WTC11 (cell line): Measurements from ENCODE around the gene KIF5A. TPM values are rescaled to one million over a fixed set of nuclear protein-coding genes. Genes with fewer than 3 reads are reported as not detected.

Experiments
- ATAC-seq: fragments of 200-7000 bp; cut with Tn5 transposase; 2 replicates; pipeline ENCODE4 v1.10.0; 2021; ENCODE audit warnings: mild to moderate bottlenecking, moderate library complexity
- CTCF ChIA-PET: fragments of 300-600 bp; sonication (Branson Sonifier 250); formaldehyde crosslinking; loops from one replicate; lab custom pipeline; 2021; ENCODE audit warnings: antibody characterized with exemption; lab: Charles Lee
- POLR2A ChIA-PET: fragments of 350-600 bp; sonication (Branson Sonifier 250); formaldehyde crosslinking; loops from one replicate; lab custom pipeline; 2021; ENCODE audit warnings: antibody characterized with exemption; lab: Charles Lee
- DNase-seq: peaks from one replicate; pipeline ENCODE4 v3.0.0; 2021; ENCODE audit warnings: low spot score
- H3K27ac Mint-ChIP-seq: 2 replicates; pipeline ENCODE4 v1.8.0; 2021; ENCODE audit warnings: mixed read lengths
- H3K27me3 Mint-ChIP-seq: 2 replicates; pipeline ENCODE4 v1.8.0; 2021; ENCODE audit warnings: low read depth, mild to moderate bottlenecking, moderate library complexity, mixed read lengths
- H3K36me3 Mint-ChIP-seq: 2 replicates; pipeline ENCODE4 v1.8.0; 2021; ENCODE audit warnings: mixed read lengths
- H3K4me1 Mint-ChIP-seq: 2 replicates; pipeline ENCODE4 v1.8.0; 2022; ENCODE audit warnings: mixed read lengths
- H3K4me3 Mint-ChIP-seq: 2 replicates; pipeline ENCODE4 v1.8.0; 2021; ENCODE audit warnings: mild to moderate bottlenecking, moderate library complexity, mixed read lengths
- H3K9me3 Mint-ChIP-seq: 2 replicates; pipeline ENCODE4 v1.8.0; 2021; ENCODE audit warnings: mixed read lengths
- FOXK1 ChIP-seq: sonication (generic); formaldehyde crosslinking; IDR thresholded peaks from 2 replicates; pipeline ENCODE4 v1.8.0; 2022; ENCODE audit warnings: mild to moderate bottlenecking, moderate library complexity, missing genetic modification reagents
- KAT7 ChIP-seq: sonication (generic); formaldehyde crosslinking; IDR thresholded peaks from 2 replicates; pipeline ENCODE4 v1.8.1; 2023; ENCODE audit warnings: missing genetic modification reagents, mild to moderate bottlenecking, borderline replicate concordance
- SP1 ChIP-seq: sonication (generic); formaldehyde crosslinking; conservative IDR thresholded peaks from 2 replicates; pipeline ENCODE4 v1.8.1; 2022; ENCODE audit warnings: missing genetic modification reagents
- ZNF317 ChIP-seq: sonication (generic); formaldehyde crosslinking; IDR thresholded peaks from 2 replicates; pipeline ENCODE4 v1.8.1; 2023; ENCODE audit warnings: low read depth, mild to moderate bottlenecking, moderate library complexity, missing genetic modification reagents, borderline replicate concordance
- total RNA-seq: library from RNA; stranded (reverse); gene quantifications from 3 replicates; pipeline ENCODE4 v1.2.3, GENCODE V29; 2021
- TF ChIP-seq, protein P1 (sequence below): sonication (generic); formaldehyde crosslinking; IDR thresholded peaks from 2 replicates; pipeline ENCODE4 v1.8.0; 2023; ENCODE audit warnings: mild to moderate bottlenecking, missing genetic modification reagents
- TF ChIP-seq, protein P2 (sequence below): sonication (generic); formaldehyde crosslinking; IDR thresholded peaks from 2 replicates; pipeline ENCODE4 v1.8.0; 2022; ENCODE audit warnings: mild to moderate bottlenecking, missing genetic modification reagents
- TF ChIP-seq, protein P3 (sequence below): sonication (generic); formaldehyde crosslinking; IDR thresholded peaks from 2 replicates; pipeline ENCODE4 v1.8.0; 2022; ENCODE audit warnings: missing genetic modification reagents

KIF5A gene
- total RNA-seq, 1 experiment from 2014 or later, result 16.1 TPM

DNA sequence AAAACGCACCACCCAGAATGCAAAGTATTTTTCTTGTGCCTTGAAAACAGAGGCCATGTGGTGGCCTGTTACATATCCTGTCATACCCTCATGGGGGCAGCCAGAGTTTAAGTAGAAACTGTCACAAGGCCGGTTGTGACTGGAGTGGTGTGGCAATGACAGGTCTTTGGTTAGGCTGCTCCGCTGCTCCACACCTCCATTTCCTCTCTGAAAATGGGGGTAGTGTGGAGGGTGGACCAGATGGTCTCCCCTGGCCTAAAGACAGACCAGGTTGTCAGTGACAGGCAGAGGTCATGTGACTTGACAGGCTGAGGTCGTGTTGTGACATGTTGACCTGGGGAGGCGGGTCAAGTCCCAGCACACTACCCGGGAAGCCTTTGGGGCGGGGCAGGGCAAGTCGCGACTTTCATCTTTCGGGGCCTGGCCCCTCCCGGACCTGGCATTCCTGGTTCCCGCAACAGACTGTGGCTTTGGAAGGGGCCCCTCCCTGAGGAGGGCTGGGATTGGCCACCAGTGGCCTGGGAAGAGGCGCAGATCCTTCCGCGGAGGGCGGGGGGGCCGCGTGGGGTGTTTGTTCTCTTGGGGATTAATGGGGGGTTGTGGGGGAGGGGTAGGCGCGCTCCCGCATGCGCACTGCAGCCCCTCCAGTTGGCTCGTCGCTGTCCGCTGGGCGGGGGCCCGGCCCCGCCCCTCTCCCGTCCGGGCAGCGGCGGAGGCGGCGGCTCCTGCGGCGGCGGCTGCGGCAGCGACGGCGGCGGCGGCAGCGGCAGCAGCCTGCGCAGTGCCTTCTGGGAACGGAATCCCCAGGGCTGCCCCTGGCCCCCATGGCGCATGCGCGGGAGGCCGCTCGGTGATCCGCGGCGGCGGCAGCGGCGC lies 27.6 kb upstream of the KIF5A start, which contains the start of gene MBD6 (continued):
- TF ChIP-seq, protein P1, sequence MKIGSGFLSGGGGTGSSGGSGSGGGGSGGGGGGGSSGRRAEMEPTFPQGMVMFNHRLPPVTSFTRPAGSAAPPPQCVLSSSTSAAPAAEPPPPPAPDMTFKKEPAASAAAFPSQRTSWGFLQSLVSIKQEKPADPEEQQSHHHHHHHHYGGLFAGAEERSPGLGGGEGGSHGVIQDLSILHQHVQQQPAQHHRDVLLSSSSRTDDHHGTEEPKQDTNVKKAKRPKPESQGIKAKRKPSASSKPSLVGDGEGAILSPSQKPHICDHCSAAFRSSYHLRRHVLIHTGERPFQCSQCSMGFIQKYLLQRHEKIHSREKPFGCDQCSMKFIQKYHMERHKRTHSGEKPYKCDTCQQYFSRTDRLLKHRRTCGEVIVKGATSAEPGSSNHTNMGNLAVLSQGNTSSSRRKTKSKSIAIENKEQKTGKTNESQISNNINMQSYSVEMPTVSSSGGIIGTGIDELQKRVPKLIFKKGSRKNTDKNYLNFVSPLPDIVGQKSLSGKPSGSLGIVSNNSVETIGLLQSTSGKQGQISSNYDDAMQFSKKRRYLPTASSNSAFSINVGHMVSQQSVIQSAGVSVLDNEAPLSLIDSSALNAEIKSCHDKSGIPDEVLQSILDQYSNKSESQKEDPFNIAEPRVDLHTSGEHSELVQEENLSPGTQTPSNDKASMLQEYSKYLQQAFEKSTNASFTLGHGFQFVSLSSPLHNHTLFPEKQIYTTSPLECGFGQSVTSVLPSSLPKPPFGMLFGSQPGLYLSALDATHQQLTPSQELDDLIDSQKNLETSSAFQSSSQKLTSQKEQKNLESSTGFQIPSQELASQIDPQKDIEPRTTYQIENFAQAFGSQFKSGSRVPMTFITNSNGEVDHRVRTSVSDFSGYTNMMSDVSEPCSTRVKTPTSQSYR (CRISPR knock-in tag), result peak; percentile 28; the same call in 1 of the 2 replicates
- TF ChIP-seq, protein P2, sequence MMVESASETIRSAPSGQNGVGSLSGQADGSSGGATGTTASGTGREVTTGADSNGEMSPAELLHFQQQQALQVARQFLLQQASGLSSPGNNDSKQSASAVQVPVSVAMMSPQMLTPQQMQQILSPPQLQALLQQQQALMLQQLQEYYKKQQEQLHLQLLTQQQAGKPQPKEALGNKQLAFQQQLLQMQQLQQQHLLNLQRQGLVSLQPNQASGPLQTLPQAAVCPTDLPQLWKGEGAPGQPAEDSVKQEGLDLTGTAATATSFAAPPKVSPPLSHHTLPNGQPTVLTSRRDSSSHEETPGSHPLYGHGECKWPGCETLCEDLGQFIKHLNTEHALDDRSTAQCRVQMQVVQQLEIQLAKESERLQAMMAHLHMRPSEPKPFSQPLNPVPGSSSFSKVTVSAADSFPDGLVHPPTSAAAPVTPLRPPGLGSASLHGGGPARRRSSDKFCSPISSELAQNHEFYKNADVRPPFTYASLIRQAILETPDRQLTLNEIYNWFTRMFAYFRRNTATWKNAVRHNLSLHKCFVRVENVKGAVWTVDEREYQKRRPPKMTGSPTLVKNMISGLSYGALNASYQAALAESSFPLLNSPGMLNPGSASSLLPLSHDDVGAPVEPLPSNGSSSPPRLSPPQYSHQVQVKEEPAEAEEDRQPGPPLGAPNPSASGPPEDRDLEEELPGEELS (CRISPR knock-in tag), result peak; percentile 70
- TF ChIP-seq FOXK1 (CRISPR knock-in tag), result peak; percentile 98
- TF ChIP-seq ZNF317 (CRISPR knock-in tag), result no peak
- TF ChIP-seq SP1 (CRISPR knock-in tag), result peak; percentile 33; the same call in 1 of the 2 replicates
- TF ChIP-seq, all 79 proteins: peak for 10

DNA sequence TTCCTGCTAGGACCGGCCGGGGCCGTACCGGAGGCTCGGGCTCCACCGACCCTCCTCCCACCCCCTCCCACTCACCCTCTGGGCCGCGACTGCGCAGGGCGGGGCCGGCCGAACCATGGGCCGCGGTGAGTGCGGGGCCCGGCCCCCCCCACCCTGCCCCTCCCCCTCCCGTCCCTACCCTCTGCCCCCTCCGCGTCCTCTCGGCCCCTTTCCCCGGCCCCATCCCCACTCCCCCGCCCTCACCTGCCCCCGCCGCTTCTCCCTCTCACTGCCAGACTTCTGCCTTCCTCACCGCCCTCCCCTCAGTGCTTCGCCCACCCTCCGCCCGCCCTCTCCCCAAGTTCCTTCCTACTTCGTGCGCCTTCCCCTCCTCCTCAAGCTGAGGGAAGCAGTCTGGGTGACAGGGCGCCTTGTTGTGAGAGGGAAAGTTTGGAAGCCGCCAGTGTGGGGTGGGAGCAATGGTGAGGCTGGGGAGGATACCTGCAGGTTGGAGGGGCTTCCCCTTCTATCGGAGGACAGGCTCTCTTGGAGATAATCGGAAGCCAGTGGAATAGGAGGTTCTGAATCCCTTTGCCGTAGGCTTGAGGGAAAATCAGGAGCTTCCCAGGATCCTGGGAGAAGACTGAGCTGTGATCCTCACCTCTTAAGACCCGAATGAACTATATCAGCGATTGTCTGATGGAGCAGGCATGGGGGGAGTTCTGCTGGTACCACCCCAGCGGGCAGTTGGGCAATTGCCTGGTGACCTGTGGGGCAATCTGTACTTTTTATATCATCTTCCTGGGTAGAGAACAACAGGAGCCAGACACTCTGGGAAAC lies 26.7 kb upstream of the KIF5A start:
- H3K27ac Mint-ChIP-seq, result peak overlapping the region; percentile 93
- ATAC-seq, result peak; percentile 0; the same call in 1 of the 2 replicates
- CTCF ChIA-PET, result interaction anchor here (0.9 to 2.3 kb wide), 4 partner anchors 60 to 213 kb away, joined by 3 to 8 read pairs (median 4); partner anchors contain the start of gene GLI1

More for the DNA sequence above, 26.7 kb upstream of the KIF5A start:
- Mint-ChIP-seq H3K4me1 (peaks cover 42% of the 10 kb centered on the region), H3K9me3 (no peaks in the 10 kb centered on the region), H3K36me3 (peaks cover 10% of the 10 kb centered on the region), H3K4me3 (peak overlapping the region; percentile 90), H3K27me3 (peaks cover 3% of the 10 kb centered on the region; the same call in 1 of the 2 replicates)
- DNase-seq, result peak; percentile 72
- POLR2A ChIA-PET, result interaction anchor here (1.0 kb wide), 1 partner anchor 91 kb away, joined by 3 read pairs; no protein-coding TSS in a partner anchor
- TF ChIP-seq, protein P1 (CRISPR knock-in tag), result no peak
- TF ChIP-seq, protein P3, sequence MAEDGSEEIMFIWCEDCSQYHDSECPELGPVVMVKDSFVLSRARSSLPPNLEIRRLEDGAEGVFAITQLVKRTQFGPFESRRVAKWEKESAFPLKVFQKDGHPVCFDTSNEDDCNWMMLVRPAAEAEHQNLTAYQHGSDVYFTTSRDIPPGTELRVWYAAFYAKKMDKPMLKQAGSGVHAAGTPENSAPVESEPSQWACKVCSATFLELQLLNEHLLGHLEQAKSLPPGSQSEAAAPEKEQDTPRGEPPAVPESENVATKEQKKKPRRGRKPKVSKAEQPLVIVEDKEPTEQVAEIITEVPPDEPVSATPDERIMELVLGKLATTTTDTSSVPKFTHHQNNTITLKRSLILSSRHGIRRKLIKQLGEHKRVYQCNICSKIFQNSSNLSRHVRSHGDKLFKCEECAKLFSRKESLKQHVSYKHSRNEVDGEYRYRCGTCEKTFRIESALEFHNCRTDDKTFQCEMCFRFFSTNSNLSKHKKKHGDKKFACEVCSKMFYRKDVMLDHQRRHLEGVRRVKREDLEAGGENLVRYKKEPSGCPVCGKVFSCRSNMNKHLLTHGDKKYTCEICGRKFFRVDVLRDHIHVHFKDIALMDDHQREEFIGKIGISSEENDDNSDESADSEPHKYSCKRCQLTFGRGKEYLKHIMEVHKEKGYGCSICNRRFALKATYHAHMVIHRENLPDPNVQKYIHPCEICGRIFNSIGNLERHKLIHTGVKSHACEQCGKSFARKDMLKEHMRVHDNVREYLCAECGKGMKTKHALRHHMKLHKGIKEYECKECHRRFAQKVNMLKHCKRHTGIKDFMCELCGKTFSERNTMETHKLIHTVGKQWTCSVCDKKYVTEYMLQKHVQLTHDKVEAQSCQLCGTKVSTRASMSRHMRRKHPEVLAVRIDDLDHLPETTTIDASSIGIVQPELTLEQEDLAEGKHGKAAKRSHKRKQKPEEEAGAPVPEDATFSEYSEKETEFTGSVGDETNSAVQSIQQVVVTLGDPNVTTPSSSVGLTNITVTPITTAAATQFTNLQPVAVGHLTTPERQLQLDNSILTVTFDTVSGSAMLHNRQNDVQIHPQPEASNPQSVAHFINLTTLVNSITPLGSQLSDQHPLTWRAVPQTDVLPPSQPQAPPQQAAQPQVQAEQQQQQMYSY (CRISPR knock-in tag), result peak; percentile 43; the same call in 1 of the 2 replicates
- TF ChIP-seq KAT7 (CRISPR knock-in tag), result no peak
